GM12892 (cell line): ENCODE results near the gene DSTYK.

Experiments used
- DNase-seq: peaks from one replicate; pipeline ENCODE4 v3.0.0; 2011; ENCODE audit not compliant: insufficient read length
- FAIRE-seq: peaks from 2 replicates; lab custom pipeline; 2011; peaks lifted over from hg19 to GRCh38; lab: Jason Lieb, UNC
- POLR2A ChIP-seq: IDR thresholded peaks from 2 replicates; pipeline ENCODE4 v1.6.1; 2011; ENCODE audit warnings: low read depth, low read length, control low read depth
- POLR2AphosphoS5 ChIP-seq: IDR thresholded peaks from 2 replicates; pipeline ENCODE4 v1.6.1; 2011; ENCODE audit warnings: low read depth, low read length, control low read depth
- TAF1 ChIP-seq: IDR thresholded peaks from 2 replicates; pipeline ENCODE4 v1.6.1; 2011; ENCODE audit warnings: low read depth, mild to moderate bottlenecking, control low read depth, low read length, borderline replicate concordance

Gene DSTYK

GRCh38 chr1:205204552-205204951 is 7.0 kb downstream of the DSTYK start:
- no peak for FAIRE-seq
- TF ChIP-seq POLR2AphosphoS5 (no peak), POLR2A (no peak), TAF1 (no peak)
- DNase-seq: no peak

- no peak for DNase-seq
- FAIRE-seq: no peak
- TF ChIP-seq POLR2AphosphoS5: no peak
- TF ChIP-seq POLR2A: no peak
- no peak for TF ChIP-seq TAF1
Observed at GRCh38 chr1:205199931-205200299, 11.6 kb downstream of the DSTYK start.

- FAIRE-seq: no peak
- no peak for DNase-seq
- no peak for TF ChIP-seq TAF1
- no peak for TF ChIP-seq POLR2A
- TF ChIP-seq POLR2AphosphoS5: no peak
Observed at GRCh38 chr1:205199090-205199930, 12.2 kb downstream of the DSTYK start.

- FAIRE-seq (no peak), DNase-seq (no peak)
- no peak for TF ChIP-seq POLR2AphosphoS5
- no peak for TF ChIP-seq TAF1
- TF ChIP-seq POLR2A: no peak
Observed at GRCh38 chr1:205192287-205192686, 19.2 kb downstream of the DSTYK start.

GRCh38 chr1:205191622-205192021 is 19.9 kb downstream of the DSTYK start:
- FAIRE-seq (no peak), DNase-seq (no peak)
- TF ChIP-seq POLR2A: no peak
- no peak for TF ChIP-seq TAF1
- no peak for TF ChIP-seq POLR2AphosphoS5

GRCh38 chr1:205190845-205191577 is 20.5 kb downstream of the DSTYK start:
- no peak for DNase-seq

GRCh38 chr1:205189131-205189530 is 22.4 kb downstream of the DSTYK start:
- no peak for DNase-seq
- TF ChIP-seq POLR2AphosphoS5 (no peak), POLR2A (no peak), TAF1 (no peak)
- no peak for FAIRE-seq

More at GRCh38 chr1:205190845-205191577, 20.5 kb downstream of the DSTYK start:
- TF ChIP-seq TAF1 (no peak), POLR2AphosphoS5 (no peak), POLR2A (no peak)
- FAIRE-seq: no peak

- FAIRE-seq (no peak), DNase-seq (no peak)
- TF ChIP-seq POLR2AphosphoS5 (no peak), TAF1 (no peak), POLR2A (no peak)
Observed at GRCh38 chr1:205188596-205188995, 22.9 kb downstream of the DSTYK start.

- TF ChIP-seq POLR2AphosphoS5 (no peak), TAF1 (no peak), POLR2A (no peak)
- no peak for FAIRE-seq
- no peak for DNase-seq
Observed at GRCh38 chr1:205188098-205188497, 23.4 kb downstream of the DSTYK start.

- FAIRE-seq (no peak), DNase-seq (no peak)
- no peak for TF ChIP-seq TAF1
- no peak for TF ChIP-seq POLR2A
- no peak for TF ChIP-seq POLR2AphosphoS5
Observed at GRCh38 chr1:205187420-205187819, 24.1 kb downstream of the DSTYK start.

GRCh38 chr1:205186191-205186590 is 25.3 kb downstream of the DSTYK start:
- DNase-seq (no peak), FAIRE-seq (no peak)
- TF ChIP-seq POLR2AphosphoS5 (no peak), TAF1 (no peak), POLR2A (no peak)
